Measurements from ENCODE around the gene BCOR. TPM values are rescaled to one million over a fixed set of nuclear protein-coding genes. Genes with fewer than 3 reads are reported as not detected.

The BCOR gene
- total and polyA plus RNA-seq, 2 donors (not counting 1 experiment from before 2014, with no cell fraction given): 3.0 to 5.8 TPM

DNA sequence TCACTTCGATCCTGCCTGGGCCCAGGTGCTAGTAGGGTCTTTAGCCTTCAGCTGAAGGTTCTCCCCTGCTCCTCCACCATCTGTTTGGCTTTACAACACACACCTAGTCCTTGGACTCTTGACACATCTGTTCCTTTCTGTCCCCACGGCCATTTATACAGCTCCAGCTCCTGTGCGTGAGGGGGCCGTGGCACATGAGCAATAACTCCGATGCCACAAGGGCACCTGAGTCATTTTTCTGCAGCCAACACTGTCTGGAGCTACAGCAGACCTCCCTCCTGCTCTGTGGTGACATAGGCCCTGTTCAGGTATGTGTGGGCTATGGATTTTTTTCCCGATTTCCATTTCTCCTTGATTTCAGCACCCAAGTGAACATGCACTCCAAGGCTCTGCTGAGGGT is 44.7 kb upstream of the BCOR start:
- DNase-seq (ENCODE audit: low read depth in 2 of 2): no peak
- Histone ChIP-seq H3K27ac (ENCODE audit: insufficient read depth, low read length) (no peak overlapping the region), H3K4me2 (ENCODE audit: extremely low read depth, insufficient read depth, low read length) (no peak overlapping the region), H4K20me1 (ENCODE audit: control insufficient read depth, extremely low read depth, insufficient read depth, low read length) (no peaks in the 10 kb centered on the region), H3K4me3 (replicated peaks in 1 of 4; ENCODE audit: control extremely low read depth in 1 of 4, insufficient read depth in 1 of 4, low read depth in 3 of 4, low read length in 4 of 4) (no peak overlapping the region), H3K9ac (ENCODE audit: insufficient read depth, low read length) (no peak overlapping the region), H3K79me2 (ENCODE audit: control insufficient read depth, insufficient read depth, low read length) (no peaks in the 10 kb centered on the region), H3K36me3 (ENCODE audit: control insufficient read depth, insufficient read depth, low read length) (no peaks in the 10 kb centered on the region), H2AFZ (ENCODE audit: low read length) (no peak overlapping the region), H3K4me1 (ENCODE audit: control insufficient read depth, extremely low read depth, insufficient read depth, low read length) (no peaks in the 10 kb centered on the region), H3K27me3 (ENCODE audit: control insufficient read depth, insufficient read depth, low read length) (no peaks in the 10 kb centered on the region), H3K9me3 (ENCODE audit: control insufficient read depth, insufficient read depth, low read depth, low read length) (no peaks in the 10 kb centered on the region)
- TF ChIP-seq, protein P1, sequence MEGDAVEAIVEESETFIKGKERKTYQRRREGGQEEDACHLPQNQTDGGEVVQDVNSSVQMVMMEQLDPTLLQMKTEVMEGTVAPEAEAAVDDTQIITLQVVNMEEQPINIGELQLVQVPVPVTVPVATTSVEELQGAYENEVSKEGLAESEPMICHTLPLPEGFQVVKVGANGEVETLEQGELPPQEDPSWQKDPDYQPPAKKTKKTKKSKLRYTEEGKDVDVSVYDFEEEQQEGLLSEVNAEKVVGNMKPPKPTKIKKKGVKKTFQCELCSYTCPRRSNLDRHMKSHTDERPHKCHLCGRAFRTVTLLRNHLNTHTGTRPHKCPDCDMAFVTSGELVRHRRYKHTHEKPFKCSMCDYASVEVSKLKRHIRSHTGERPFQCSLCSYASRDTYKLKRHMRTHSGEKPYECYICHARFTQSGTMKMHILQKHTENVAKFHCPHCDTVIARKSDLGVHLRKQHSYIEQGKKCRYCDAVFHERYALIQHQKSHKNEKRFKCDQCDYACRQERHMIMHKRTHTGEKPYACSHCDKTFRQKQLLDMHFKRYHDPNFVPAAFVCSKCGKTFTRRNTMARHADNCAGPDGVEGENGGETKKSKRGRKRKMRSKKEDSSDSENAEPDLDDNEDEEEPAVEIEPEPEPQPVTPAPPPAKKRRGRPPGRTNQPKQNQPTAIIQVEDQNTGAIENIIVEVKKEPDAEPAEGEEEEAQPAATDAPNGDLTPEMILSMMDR (conservative IDR thresholded peaks at IDR 0.05 in 1 of 2, IDR thresholded peaks at IDR 0.05 in 1 of 2; ENCODE audit: low read depth in 1 of 2, low read length in 2 of 2): no peak
- no peak for TF ChIP-seq EZH2 (IDR thresholded peaks at IDR 0.05; ENCODE audit: low read length, missing control alignments)

DNA sequence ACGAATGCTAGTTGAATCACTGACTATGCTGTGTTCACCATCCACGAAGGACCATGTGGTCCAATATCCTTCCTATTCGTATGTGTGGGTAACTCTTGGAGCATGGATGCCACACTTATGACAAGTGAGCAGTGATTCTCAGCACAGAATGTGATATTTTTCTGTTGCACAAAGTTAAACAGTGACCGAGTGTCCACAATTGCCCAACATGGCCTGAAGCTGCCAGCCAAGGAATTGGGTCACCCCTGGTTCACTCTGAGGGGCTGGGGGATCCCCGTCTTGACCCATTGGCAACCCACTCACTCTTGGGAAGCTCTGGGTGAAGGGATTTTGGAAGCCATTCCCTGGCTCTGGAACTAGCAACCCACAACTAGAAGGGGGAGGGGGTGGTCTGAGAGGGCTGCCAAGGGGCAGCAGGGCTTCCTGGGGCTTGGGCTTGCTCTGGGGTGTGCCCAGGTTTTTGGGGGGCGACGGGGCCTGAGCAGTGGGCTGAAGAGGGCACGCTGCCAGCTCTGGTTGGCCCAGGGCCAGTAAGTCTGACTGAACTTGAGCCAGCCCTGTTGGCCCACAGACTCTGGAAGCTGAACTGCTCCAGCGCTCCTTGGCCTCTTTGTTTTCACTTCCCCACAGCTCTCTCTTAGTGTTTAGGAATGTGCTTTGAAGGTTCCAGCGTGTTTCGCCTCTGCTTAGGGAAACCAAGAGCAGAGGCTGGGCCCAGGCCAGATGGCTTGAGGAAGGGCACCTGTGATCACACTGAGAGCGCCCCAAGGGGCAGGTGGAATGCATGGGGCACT is 43.1 kb upstream of the BCOR start:
- Histone ChIP-seq H3K9ac (ENCODE audit: insufficient read depth, low read length) (no peak overlapping the region), H3K27ac (ENCODE audit: insufficient read depth, low read length) (no peak overlapping the region), H3K79me2 (ENCODE audit: control insufficient read depth, insufficient read depth, low read length) (no peaks in the 10 kb centered on the region), H3K36me3 (ENCODE audit: control insufficient read depth, insufficient read depth, low read length) (no peaks in the 10 kb centered on the region), H3K9me3 (ENCODE audit: control insufficient read depth, insufficient read depth, low read depth, low read length) (no peaks in the 10 kb centered on the region), H2AFZ (ENCODE audit: low read length) (no peak overlapping the region), H3K4me2 (ENCODE audit: extremely low read depth, insufficient read depth, low read length) (no peak overlapping the region), H3K4me3 (replicated peaks in 1 of 4; ENCODE audit: control extremely low read depth in 1 of 4, insufficient read depth in 1 of 4, low read depth in 3 of 4, low read length in 4 of 4) (no peak overlapping the region), H3K27me3 (ENCODE audit: control insufficient read depth, insufficient read depth, low read length) (no peaks in the 10 kb centered on the region), H3K4me1 (ENCODE audit: control insufficient read depth, extremely low read depth, insufficient read depth, low read length) (no peaks in the 10 kb centered on the region), H4K20me1 (ENCODE audit: control insufficient read depth, extremely low read depth, insufficient read depth, low read length) (no peaks in the 10 kb centered on the region)
- DNase-seq (ENCODE audit: low read depth in 2 of 2): peak; percentile 50 to 69
- TF ChIP-seq, protein P1 (conservative IDR thresholded peaks at IDR 0.05 in 1 of 2, IDR thresholded peaks at IDR 0.05 in 1 of 2; ENCODE audit: low read depth in 1 of 2, low read length in 2 of 2): no peak
- no peak for TF ChIP-seq EZH2 (IDR thresholded peaks at IDR 0.05; ENCODE audit: low read length, missing control alignments)

DNA sequence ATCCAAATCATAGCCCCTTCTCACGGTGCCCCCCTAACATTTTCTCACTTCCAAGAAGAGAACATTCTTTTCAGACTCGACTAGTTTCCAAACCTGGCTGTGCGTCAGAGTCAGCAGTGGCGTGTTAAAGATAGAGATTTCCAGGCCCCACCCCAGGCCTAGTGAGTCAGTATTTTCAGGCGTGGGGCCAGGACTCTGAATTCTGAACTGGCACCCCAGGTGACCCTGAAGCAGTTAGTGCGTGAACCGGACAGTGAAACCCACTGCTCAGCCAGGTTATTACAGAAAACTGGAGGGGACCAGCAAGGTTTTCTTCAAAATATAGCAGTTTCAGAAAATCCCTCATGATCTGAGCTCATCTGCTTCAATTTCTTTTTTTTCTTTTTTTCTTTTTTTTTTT is 35.0 kb upstream of the BCOR start:
- Histone ChIP-seq H3K36me3 (ENCODE audit: control insufficient read depth, insufficient read depth, low read length) (no peaks in the 10 kb centered on the region), H3K27ac (ENCODE audit: insufficient read depth, low read length) (no peak overlapping the region), H4K20me1 (ENCODE audit: control insufficient read depth, extremely low read depth, insufficient read depth, low read length) (no peaks in the 10 kb centered on the region), H3K9me3 (ENCODE audit: control insufficient read depth, insufficient read depth, low read depth, low read length) (no peaks in the 10 kb centered on the region), H3K4me1 (ENCODE audit: control insufficient read depth, extremely low read depth, insufficient read depth, low read length) (no peaks in the 10 kb centered on the region), H3K27me3 (ENCODE audit: control insufficient read depth, insufficient read depth, low read length) (no peaks in the 10 kb centered on the region), H3K9ac (ENCODE audit: insufficient read depth, low read length) (no peak overlapping the region), H3K4me3 (replicated peaks in 1 of 4; ENCODE audit: control extremely low read depth in 1 of 4, insufficient read depth in 1 of 4, low read depth in 3 of 4, low read length in 4 of 4) (no peak overlapping the region), H3K79me2 (ENCODE audit: control insufficient read depth, insufficient read depth, low read length) (no peaks in the 10 kb centered on the region), H2AFZ (ENCODE audit: low read length) (no peak overlapping the region), H3K4me2 (ENCODE audit: extremely low read depth, insufficient read depth, low read length) (no peak overlapping the region)
- DNase-seq (ENCODE audit: low read depth in 2 of 2): peak; percentile 86 to 87
- TF ChIP-seq, protein P1 (conservative IDR thresholded peaks at IDR 0.05 in 1 of 2, IDR thresholded peaks at IDR 0.05 in 1 of 2; ENCODE audit: low read depth in 1 of 2, low read length in 2 of 2): no peak
- TF ChIP-seq EZH2 (IDR thresholded peaks at IDR 0.05; ENCODE audit: low read length, missing control alignments): no peak

Measured in fibroblast of lung (primary cell).